Measurements from ENCODE around the gene TCAIM.
"Not testable (repeated sequence)": the region's sequence is repeated elsewhere in the genome, so short reads cannot be mapped to it uniquely, and the experiment has no call there.

The TCAIM gene

DNA sequence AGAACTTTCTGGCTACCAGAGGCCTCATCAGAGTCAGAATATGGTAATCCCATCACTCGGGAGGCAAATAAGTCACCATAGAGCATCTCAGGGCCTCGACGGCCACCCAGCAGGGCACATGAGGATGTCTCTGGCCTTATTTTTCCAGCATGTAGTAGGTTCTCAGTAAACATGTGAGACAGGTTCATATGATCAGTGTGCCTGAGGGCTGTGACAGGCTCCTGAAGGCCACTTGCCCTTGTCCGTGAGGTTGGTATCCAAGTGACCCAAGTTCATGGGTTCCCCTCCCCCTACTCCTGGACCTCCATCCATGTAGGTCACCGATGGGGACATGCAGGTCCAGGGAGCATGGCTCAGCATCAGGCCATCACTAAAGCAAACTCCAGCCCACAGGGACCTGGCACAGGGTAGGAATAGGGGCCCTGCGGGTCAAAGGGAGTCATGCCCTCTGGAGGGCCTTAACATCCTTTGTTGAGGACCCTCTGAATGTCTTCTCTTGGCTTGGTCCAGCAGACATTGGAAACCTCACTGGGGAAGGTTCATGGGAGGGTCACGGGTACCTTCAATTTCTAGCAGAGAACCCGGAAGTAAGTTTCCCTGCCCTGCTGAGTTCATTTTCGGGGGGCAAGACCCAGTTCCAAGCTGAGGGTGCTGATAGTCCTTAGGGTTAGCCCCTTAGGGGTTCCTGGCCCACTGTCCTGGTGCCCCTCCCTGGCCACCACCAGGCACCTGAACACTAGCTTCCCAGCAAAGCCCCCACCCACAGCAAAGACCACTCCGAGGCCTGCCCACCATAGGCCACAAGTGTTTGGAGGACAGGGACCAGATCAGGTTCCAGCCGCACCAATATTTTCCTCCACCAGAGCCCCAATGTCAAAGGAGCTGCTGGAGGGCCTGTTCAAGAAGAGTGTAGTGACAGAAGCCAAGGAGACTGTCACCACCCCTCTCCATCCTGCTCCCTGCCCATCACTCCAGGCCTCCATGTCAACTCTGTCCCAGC lies 77.8 kb downstream of the TCAIM start:
- no peak for DNase-seq (ENCODE audit: low read depth in 2 of 2)

DNA sequence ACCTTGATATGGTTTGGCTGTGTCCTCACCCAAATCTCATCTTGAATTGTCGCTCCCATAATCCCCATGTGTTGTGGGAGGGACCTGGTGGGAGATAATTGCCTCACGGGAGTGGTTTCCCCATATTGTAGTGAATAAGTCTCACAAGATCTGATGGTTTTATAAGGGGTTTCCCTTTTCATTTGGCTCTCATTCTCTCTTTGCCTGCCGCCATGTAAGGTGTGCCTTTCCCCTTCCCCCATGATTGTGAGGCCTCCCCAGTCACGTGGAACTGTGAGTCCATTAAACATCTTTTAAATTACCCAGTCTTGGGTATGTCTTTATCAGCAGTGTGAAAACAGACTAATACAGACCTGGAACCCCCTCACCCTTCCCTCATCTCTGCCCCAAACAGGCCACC lies 79.6 kb downstream of the TCAIM start:
- not testable (repeated sequence) for DNase-seq (ENCODE audit: low read depth in 2 of 2)

GRCh38 chr3:44418549-44418948 lies 80.0 kb downstream of the TCAIM start:
- DNase-seq (ENCODE audit: low read depth in 2 of 2) = no peak

DNA sequence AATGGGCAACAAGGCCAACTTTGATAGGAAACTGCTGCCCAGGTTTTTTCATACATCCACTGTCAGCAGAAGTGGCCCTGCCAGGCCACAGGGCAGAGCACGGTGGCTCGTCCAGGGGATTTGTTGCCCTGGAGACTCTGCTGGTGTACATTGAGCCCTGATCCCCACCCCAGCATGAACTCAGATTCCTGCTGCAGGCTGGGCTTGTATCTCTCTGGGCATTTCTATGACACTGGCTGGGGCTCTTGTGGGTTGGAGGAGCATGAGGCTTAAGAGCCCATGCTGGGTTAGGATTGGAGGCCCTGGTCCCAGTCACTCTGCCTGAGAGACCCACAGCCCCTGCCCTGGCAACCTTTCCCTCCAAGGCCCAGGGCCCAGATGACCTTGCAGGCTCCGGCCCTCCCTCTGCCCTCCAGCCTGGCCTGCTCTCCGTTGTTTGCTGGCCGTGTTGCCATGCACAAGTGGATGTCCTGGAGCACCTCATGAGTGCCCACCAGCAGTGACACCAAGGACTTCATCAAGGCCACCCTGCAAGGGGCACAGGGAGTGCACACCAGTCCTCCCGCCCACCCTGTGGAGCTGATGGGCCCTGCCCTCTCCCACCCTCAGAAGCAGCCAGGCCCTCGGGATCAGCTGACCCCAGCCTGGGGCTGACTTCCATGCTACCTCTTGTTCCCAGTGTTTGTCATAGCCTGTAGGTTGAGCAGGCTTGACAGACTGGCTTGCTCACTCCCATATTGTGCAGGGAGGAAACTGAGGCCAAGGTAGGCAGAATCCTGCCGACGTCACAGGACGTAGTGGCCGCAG lies 80.8 kb downstream of the TCAIM start:
- no peak for DNase-seq (ENCODE audit: low read depth in 2 of 2)

- no peak for DNase-seq (ENCODE audit: low read depth in 2 of 2)
Measured at GRCh38 chr3:44419923-44420650, 81.5 kb downstream of the TCAIM start.

DNA sequence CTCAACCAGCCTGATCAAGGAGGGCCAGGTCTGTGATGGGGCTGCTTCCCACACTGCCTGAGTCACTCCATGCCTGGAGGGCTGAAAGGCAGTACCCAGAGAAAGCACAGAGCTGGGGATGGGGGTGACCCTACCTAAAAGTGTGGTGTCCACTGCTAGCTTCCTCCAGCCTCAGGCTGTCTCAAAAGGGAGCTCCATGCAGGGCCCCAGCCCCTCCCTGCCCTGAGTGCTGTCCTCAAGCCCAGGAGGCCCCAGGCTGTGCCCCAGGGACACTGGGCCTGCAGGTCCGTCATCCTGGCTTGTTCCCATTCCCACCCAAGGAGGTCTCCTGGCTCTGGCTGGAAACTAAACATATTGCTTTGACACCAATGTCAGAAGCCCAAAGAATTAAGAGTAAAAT lies 82.1 kb downstream of the TCAIM start:
- no peak for DNase-seq (ENCODE audit: low read depth in 2 of 2)

DNA sequence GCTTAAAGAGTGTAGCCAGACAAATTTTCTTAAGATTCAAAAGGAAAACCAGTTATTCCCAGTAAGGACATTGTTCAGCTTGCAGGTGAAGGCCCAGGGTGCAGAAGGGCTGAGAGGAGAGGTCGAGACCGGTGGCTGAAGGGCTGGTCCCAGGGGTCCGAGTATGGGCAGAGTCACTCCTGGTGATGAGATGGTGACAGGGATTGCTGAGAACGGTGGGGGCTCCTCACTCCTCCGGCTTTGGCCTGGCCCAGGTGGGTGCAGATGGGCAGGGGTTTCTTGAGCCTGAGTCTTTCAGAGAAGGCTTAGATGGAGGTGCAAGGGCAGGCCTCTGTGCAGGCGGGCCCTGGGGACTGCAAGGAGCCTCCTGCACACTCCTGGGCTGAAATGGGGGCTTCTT lies 82.7 kb downstream of the TCAIM start:
- no peak for DNase-seq (ENCODE audit: low read depth in 2 of 2)

GRCh38 chr3:44424758-44425157 lies 86.2 kb downstream of the TCAIM start:
- DNase-seq (ENCODE audit: low read depth in 2 of 2) = no peak

GRCh38 chr3:44427683-44428082 lies 89.1 kb downstream of the TCAIM start:
- DNase-seq (ENCODE audit: low read depth in 2 of 2) = no peak

DNA sequence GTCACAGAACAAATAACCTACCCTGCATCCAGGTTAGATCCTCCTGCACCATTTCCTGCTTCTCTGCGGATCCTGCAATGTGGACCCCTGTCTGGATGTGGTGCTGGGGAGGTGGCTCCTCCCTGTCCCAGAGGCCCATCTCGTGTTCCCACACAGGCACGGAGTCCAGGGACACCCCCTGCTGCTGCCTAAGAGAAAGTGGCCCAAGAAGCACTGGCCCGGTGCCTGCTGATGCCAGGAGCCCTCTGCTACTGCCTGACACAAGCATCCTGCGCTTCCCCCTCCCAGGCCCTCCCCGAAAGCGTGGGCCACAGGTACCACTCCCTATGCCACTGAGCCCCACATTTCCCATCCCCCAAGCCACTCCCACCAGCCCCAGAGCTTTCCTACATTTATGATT lies 90.3 kb downstream of the TCAIM start:
- DNase-seq (ENCODE audit: low read depth in 2 of 2) = no peak

DNA sequence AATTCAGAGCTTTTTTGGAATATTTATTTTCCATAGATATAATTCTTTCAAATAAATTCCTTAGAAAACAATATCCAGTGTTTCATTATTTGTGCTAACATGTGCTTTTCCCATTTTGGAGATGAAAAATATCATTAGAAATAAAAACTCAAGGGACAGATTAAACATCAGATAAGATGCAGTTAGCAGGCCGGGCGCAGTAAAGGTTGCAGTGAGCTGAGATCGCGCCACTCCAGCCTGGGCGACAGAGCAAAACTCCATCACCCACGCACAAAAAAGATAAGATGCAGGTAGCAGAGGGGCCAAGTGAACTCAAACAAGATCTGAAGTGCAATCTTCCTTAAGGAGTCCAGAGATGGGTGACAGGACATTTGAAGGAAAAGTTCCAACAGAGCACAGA lies 90.9 kb downstream of the TCAIM start:
- no peak for DNase-seq (ENCODE audit: low read depth in 2 of 2)

- DNase-seq (ENCODE audit: low read depth in 2 of 2) = no peak
Measured at GRCh38 chr3:44430466-44430865, 91.9 kb downstream of the TCAIM start.

DNA sequence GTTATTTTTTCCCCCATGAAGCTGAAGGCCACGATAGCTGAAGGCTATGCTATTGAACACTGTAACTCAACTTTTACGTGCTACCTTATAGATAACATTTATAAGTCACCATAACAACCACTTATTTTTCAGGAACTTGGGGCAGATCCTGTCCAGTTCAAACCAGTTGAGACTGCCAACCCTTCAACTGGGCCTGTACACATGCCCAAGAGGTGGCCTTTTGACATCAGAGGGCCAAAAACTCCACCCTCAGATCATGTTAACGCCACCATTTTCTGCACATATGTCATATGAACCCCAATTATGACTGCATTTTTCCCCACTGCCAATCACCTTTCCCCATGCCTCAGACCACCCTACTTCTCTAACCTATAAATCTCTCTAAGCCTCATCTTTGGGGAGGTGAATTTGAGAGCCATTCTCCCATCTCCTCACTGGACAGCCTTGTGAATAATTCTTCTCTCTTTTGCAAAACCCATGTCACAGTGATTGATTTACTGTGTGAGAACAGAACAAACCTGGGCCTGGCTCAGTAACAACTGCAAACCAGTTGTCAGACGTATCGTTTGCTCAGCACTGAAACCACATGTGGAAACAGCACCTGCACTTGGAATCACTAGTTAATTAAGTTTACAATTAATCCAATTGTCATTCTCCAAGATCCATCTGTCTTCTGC lies 96.4 kb downstream of the TCAIM start:
- DNase-seq (ENCODE audit: low read depth in 2 of 2) = no peak

DNA sequence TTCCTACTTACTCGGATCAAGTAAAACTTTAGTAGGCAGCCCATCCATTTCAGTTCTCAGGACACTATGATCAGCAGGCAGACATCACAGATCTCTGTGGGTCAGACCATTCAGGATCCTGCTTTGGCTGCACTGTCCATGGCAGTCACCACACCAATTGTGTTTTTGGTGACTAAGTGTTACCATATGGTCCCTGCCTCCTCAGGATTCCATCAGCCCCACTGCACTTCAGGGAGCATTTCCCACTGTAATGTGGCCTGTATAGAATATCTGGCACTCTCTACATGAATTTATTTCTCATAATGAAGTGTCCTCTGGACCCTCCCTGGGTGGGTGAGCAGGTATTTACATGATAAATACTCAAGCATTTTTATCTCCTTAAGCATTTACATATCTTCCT lies 97.6 kb downstream of the TCAIM start:
- DNase-seq (ENCODE audit: low read depth in 2 of 2) = no peak

DNA sequence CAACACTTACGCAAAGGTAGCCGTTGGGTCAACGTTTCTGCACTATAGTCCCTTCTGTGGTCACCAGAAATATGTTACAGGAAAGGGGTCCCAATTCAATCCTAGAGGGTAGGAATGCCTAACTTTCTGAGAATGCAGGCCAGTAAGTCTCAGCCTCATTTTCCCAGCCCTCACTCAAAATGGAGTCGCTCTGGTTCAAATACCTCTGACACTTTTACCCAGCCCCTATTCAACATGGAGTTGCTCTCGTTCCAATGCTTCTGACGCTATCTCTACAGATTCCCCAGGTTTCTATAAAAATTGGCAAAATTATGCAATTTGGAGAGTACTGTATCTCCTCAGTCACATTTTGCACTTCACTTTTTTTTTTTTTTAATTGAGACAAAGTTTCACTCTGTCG lies 99.2 kb downstream of the TCAIM start:
- DNase-seq (ENCODE audit: low read depth in 2 of 2) = no peak

- DNase-seq (ENCODE audit: low read depth in 2 of 2) = peak; percentile 33 to 38
Measured at GRCh38 chr3:44439499-44440295, 101.1 kb downstream of the TCAIM start.

GRCh38 chr3:44442596-44443309 lies 104.2 kb downstream of the TCAIM start:
- DNase-seq (ENCODE audit: low read depth in 2 of 2) = no peak

DNA sequence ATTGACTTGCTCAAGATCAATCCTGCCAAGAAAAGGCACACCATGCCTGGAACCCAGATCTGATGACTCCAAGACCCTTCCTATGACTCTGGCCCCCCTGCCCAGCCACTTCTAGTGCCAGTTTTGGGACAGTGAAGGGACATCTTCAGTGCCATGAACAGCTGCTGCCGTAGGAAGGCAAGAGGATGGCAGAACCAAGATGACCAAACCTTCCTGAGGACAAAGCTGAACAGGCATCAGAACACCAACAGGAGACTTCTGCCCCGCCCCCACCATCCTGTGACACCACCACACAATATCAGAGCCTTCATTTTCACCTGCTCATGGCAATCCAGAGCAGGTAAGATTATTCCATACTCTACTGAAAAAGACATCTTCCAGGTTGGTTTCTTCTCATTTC lies 105.9 kb downstream of the TCAIM start:
- no peak for DNase-seq (ENCODE audit: low read depth in 2 of 2)

DNA sequence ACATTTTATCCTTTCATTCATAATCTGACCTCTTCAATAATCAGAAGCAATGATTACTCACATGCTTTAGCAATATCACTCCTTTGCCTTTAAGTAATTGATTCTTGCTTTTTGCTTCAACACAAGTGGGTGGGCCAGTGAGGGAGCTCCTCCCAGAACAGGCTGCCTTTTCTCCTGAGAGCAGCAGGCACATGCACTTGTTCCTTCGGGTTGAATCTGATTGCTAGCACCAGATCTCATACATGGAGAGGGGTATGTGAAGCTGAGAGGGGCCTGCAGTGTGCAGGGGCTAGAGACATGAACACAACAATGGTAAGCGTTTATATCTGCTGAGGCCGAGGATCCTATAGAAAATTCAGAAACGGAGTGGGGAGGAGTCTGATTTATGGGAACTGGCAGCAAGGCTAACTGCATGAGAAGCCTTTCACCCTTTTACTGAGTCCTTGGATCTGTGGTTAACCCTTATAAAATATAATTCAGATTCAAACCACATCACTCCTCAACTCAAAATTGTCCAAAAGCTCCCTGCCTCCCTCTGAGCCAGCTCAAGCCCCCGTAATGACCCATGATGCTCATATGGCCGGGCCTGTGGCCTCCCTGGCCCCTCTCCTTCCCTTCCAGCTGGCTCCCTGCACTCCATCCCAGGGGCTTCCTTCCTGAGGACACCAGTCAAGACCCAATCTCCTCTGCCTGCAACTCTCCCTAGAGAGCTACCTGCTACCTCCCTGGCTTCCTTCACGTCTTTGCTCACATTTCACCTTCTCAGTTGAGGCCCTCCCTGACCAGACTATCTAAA lies 106.5 kb downstream of the TCAIM start:
- no peak for DNase-seq (ENCODE audit: low read depth in 2 of 2)
